Fibroblast of pulmonary artery (primary cell): ENCODE results near the gene ROBO4.
A peak's percentile ranks its signal among the peaks of the same experiment; 100 is the strongest.

Experiments
- DNase-seq: peaks from one replicate; pipeline ENCODE4 v3.0.0-alpha.2; 2010; ENCODE audit warnings: low read depth
- H3K4me3 ChIP-seq: replicated peaks from 2 replicates; pipeline ENCODE4 v1.5.1; 2011; ENCODE audit warnings: low read depth, mild to moderate bottlenecking, control low read depth, low read length, moderate library complexity
- TF ChIP-seq, protein P1 (sequence below): IDR thresholded peaks from 2 replicates; pipeline ENCODE4 v1.5.1; 2011; ENCODE audit warnings: mild to moderate bottlenecking, control low read depth, low read length, inconsistent platforms; ENCODE audit errors: missing control alignments

The ROBO4 gene

GRCh38 chr11:124934862-124935547 lies 37.3 kb upstream of the ROBO4 start:
- DNase-seq = peak; percentile 69
- no peak overlapping the region for H3K4me3 ChIP-seq

GRCh38 chr11:124930799-124931198 lies 33.1 kb upstream of the ROBO4 start:
- no peak overlapping the region for H3K4me3 ChIP-seq
- TF ChIP-seq, protein P1, sequence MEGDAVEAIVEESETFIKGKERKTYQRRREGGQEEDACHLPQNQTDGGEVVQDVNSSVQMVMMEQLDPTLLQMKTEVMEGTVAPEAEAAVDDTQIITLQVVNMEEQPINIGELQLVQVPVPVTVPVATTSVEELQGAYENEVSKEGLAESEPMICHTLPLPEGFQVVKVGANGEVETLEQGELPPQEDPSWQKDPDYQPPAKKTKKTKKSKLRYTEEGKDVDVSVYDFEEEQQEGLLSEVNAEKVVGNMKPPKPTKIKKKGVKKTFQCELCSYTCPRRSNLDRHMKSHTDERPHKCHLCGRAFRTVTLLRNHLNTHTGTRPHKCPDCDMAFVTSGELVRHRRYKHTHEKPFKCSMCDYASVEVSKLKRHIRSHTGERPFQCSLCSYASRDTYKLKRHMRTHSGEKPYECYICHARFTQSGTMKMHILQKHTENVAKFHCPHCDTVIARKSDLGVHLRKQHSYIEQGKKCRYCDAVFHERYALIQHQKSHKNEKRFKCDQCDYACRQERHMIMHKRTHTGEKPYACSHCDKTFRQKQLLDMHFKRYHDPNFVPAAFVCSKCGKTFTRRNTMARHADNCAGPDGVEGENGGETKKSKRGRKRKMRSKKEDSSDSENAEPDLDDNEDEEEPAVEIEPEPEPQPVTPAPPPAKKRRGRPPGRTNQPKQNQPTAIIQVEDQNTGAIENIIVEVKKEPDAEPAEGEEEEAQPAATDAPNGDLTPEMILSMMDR = no peak
- DNase-seq = no peak

More at GRCh38 chr11:124934862-124935547, 37.3 kb upstream of the ROBO4 start:
- TF ChIP-seq, protein P1 = no peak

- DNase-seq = no peak
- TF ChIP-seq, protein P1 = no peak
- H3K4me3 ChIP-seq = no peak overlapping the region
Observed at GRCh38 chr11:124928942-124929665, 31.4 kb upstream of the ROBO4 start.

- TF ChIP-seq, protein P1 = no peak
- no peak for DNase-seq
- no peak overlapping the region for H3K4me3 ChIP-seq
Observed at GRCh38 chr11:124923296-124923695, 25.6 kb upstream of the ROBO4 start.

- no peak for DNase-seq
- no peak overlapping the region for H3K4me3 ChIP-seq
- TF ChIP-seq, protein P1 = no peak
Observed at GRCh38 chr11:124922831-124923230, 25.2 kb upstream of the ROBO4 start.

DNA sequence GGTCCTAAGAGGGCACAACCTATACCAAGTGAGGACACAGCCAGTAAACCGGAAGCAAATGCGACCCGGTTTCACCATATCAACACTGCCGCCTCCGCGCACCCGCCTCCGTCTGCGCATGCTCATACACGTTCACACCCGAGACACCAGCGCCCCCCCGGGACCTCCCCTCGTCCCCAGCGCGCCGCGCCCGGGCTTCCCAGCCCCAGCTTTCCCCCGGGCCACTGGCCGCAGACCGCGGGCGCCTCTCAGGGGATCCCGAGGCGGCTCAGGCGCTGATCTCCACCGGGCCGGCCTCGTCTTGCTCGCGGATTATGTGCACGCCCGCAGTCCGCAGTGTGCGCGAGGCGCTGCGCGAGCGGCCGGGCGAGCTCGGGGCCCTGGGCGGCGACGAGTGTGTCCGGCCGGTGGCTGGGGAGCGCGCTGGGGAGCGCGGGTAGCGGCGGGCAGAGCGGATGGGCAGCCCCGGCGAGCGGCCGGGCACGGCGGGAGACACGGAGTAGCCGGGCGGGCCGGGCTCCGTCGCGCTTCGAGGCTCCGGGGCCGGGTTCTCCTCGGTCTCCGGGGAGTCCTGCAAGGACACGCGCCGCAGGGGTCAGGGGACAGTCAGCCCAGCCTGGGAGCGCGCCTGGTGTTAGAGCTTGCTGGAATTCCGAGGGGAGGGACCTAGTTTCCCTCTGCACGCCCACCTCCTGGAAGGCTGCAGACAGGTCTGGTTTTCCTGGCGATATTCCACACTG lies 23.4 kb upstream of the ROBO4 start:
- peak overlapping the region; percentile 30 for H3K4me3 ChIP-seq
- TF ChIP-seq, protein P1 = no peak
- peak; percentile 68 for DNase-seq
